Stimulated activated CD8-positive, alpha-beta memory T cell treated with anti-CD3 and anti-CD28 coated beads, Interleukin-7, amount 100 ng/mL, for 48 hours (primary cell): ENCODE results near the gene GPR18.

Experiments used
- DNase-seq, 2 donors: peaks; one replicate each; pipeline ENCODE4 v3.0.0-alpha.2; 2020; ENCODE audit warnings: low read depth in 1 of 2; ENCODE audit errors: extremely low read depth in 1 of 2

GPR18 gene

DNA sequence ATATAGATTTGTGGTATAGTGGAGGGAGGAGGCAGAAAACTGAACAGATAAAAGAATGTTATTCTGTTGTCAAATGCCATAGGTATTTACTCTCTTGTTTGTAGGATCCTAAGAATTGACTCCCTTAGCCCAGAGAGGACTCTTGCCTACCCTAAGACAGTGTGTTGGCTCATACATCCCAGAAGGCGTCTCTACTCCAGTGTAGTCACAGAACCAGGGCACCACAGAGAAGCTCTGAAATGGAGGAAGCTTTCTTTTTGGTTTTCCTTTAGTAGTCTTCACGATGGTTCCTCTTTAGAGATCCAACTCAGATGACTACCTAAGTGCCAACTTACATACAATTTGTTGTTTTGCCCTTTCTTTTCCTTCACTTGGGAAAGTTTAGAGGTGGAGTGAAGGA is 35.0 kb upstream of the GPR18 start:
- no peak for DNase-seq

DNA sequence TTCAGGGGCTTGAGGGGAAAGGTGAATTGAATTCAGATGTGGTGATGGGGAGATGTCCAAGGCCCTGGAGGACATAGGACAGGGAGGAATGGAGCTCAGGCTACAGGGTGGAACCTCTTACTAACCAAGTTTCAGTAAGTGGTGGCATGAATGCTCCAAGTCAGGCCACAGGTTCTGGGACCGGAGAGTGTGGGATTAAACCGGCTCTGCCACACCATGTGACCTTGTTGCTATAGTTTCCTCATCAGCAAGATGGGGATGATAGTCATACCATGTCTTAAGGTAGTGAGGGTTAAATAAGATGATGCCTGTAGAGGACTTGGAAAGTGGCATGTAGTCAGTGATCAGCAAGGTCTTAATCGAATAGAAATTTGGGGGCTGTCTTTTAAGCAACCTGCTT is 32.7 kb upstream of the GPR18 start:
- no peak for DNase-seq

DNA sequence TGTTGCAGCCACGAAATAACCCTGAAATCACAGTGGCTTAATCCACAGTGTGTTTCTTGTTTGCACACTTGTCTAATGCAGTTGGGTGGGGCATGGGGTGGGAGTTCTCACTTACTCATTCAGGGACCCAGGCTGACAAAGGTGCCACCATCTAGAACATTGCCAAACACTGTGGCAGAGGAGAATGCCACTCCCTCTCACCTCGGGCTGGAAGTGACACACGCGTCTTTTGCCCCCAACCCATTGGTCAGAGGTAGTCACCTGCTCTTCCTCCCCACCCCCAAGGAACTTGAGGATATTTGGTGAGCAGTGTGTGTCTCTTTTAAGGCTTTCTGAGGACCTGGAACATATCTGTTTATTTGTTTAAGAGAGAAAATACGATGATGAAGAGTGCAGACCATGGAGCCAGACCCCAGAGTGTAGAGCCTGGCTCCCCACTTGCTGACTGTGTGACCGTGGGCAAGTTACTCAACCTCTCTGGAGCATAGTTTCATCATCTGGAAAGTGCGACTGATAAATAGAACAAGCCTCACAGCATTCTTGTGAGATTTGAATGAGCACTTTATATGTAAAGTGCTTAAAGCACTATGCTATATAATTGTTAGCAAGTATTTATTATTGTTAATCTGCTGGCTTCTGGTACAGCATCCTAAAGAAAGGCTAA is 31.6 kb upstream of the GPR18 start:
- DNase-seq, result peak in 1 of 2 donors; percentile 80

DNA sequence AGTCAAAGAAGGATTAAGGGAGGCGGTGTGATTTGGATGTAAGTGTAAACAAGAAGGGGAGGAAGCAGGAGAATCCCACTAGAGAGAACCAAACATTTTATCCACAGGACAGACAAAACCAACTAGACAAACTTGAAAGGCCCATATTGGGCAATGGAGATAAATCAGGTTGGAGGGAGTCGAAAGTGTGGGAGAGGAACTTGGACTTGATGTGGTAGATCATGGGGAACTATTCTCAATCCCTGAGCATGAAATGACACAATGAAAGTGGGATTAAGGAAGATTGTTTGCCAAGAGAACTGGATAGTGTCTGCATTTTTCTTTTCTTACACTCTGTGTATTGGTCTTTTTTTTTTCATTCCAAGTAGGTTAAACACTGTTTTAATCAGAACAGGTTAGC is 31.1 kb upstream of the GPR18 start:
- DNase-seq, result no peak

DNA sequence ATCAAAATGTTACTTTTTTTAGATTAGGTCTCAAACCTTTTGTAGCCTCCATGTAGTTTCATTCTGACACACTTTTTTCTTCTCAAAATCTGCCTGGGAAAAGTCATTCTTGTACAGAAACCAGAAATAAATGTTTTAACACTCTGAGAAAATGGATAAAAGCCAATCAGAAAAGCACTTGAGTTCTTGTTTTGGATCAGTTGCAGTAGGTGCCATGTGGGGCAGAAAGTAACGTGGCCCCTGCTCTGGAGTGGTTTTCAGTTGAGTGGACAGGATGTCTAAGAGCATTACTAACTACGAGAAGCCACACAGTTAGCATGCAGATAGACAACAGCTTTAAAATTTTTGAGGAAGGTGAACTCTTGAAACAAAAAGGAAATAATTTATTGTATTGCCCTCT is 29.9 kb upstream of the GPR18 start:
- peak in 1 of 2 donors; percentile 53 for DNase-seq

DNA sequence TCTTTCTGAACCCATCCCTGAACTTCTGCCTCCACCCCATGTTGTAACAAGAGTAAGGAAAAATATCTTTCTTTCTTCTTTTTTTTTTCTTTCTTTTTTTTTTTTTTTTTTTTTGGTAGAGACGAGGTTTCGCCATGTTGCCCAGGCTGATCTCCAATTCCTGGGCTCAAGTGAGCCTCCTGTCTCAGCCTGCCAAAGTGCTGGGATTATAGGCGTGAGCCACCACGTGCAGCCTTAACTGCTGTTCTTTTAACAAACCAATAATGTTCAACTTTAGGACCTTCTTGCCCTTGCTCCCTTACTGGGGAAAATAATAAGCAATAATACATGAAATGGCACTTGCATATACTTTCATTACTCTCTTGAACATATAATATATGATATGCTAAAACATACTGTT is 29.4 kb upstream of the GPR18 start:
- no peak for DNase-seq

DNA sequence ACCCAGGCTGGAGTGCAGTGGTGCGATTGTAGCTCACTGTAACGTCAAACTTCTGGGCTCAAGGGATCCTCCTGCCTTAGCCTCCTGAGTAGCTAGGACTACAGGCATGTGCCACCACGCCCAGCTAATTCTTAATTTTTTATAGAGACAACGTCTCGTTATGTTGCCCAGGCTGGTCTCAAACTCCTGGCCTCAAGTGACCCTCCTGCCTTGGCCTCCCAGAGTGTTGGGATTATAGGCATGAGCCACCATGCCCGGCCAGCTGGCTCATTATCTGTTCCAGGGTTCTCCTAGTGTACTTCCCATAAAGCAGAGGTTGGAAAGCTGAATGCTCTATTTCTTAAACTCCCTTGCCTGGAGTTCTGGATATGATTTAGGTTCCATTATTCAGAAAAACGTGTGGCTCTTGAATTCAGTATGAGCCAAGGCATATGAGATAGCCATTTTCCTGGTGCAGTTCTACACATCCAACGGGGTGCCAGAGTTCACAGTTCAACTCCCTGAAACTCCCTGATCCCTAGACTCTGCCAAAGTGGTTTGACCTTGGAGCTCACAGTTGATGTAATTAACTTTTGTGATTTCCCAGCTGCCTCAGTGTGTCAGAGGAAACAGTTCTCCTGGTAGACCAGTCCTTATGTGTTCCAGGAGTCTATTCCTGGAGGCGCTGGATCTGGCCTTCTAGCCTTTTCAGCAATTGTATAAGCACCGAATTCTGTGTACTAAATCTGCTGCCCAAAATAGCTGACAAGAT is 27.4 kb upstream of the GPR18 start:
- DNase-seq, result no peak

DNA sequence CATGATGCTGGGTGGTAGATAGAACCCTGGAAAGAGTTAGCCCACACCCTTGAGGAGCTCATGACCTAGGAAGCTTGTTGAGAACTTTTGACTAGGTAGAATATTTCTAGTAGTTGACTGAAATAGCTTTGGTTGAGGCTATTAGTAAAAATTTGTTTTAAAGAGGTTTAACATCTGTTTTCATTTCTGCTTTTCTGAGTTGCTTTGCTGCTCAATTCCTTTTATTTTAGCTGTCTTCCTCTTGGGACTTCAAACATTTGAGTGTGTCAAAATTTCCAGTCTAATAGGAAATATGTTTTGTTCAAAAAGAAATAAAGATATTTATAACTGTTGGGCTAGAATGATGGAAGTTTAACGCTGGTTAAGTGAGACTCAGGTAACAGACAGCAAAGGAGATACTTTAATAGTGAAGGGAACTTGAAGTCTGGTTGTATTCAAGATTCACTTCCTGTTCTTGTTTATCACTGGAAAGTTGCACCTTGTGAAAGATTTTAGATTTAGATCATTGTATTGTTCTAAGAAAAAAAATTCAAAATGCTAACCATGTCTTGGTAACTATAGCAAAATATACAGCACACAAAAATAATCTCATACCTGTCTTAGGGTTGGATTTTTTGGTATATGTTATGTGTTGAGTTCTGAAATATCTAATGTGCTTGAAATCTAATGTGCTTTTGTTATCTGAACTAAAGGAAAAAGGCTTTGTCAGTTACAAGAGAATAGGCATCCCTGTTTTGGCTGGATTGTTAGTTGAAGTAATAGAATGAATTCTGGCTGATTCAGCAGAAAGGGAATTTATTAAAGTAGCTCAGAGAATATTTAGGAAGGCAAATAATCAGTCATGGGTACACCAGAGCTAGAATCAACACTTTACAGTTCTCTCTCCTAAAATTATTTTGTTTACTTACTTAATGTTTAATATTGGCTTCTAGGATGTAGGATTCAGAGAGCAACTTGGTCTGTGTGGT is 24.4 kb upstream of the GPR18 start:
- DNase-seq, result no peak

DNA sequence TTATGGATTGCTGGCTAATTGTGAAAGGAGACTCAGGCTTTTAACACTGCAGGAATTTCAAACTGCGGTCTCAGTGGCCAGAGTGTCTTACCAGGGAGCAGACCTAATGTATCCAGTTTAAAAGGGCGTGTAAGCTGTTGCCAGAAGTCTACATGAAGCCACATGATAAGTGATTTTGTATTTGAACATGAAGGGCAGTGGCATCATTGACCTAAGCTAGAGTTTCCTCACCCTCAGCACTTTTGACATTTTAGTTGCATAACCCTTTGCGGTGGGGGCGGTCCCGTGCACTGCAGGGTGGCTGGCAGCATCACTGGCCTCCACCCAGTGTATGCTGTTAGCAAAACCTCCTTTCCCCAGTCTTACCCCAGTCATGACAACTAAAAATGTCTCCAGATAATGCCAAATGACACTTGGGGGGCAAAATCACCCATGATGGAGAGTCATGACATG is 23.7 kb upstream of the GPR18 start:
- no peak for DNase-seq

DNA sequence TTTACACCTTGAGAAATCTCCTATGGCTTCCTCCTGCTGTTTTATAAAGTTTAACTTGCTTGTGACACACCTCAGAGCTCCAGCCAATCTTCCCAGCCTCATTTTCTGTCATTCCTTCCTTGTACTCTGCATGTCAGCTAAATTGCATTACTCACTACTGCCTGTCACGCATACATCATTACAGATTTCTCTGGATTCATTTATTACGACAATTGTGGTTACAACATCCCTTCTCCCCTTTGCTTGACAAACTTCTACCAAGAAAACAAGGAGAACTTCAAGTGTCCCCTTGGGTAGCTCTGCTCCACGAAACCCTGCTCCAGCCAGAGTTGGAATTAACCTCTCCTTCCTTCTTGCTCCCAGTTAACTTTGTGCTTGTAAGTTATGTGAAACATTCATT is 22.0 kb upstream of the GPR18 start:
- DNase-seq, result no peak

DNA sequence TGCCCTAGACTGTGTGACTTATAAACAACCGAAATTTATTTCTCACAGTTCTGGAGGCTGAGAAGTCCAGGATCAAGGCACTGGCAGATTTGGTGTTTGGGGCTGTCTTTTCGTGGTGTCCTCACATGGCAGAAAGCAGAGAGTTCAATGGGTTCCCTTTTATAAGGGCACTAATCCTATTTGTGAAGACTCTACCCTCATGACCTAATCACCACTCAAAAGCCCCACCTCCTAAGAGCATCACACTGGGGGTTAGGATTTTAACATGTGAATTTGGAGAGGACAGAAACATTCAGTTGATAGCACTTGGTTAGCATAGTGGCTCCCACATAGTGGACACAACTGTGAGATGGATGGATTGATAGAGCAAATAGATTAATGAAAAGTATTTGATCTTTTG is 21.5 kb upstream of the GPR18 start:
- no peak for DNase-seq

DNA sequence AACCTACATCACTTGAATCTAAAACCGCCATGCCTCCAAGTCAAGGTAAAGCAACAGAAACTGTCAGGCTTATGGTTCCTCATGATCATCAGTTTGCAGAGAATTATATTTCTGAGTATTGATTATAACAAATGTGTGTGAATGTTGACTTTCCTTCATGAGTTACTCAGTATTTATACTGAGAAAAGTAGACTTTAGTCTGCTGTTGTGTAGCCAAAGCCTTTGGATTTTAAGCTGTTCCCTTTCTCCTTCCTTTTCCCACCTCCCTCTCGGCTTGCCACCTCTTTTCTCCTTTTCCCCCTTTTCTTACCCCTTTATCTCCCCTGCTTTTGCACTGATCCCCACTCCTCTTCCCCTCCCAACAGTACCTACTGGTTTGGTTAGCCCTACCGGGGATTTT is 20.7 kb upstream of the GPR18 start:
- DNase-seq, result no peak

DNA sequence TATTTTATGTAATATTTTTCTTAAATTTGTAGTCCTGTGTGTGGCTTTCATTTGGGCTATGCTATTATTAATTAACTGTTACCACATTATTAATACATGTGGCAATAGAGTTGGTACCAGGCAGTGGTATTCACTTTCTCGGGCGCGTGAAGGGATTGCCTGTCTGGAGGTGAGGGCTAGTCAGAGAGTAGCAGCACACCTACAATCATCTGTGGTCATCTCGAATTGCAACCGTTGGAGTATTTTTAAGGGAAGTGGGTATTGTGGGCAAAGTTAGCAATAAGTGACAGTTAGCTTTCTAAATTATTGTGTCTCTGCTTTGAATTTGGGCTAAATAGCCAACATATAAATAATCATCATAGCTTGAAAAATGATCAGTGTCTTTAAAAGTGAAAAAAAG is 20.0 kb upstream of the GPR18 start:
- no peak for DNase-seq

DNA sequence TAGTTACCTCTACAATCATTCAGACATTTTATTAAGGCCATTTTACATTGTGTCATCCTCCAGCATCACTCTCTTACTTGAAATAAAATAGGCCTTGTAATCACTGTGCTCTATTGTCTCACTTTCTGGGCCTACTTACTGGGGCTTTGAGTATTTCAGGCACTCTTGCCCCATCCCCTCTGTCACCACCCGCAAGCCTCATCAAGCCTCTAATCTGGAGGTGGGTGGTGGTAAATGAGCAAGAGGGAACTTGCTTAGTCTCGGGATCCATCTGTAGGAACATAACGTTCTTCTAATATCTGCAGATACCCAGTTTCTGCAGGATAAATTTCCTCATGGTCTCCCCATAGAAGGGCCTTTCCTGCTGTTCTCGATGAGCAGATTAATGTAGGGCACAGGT is 19.4 kb upstream of the GPR18 start:
- DNase-seq, result no peak

DNA sequence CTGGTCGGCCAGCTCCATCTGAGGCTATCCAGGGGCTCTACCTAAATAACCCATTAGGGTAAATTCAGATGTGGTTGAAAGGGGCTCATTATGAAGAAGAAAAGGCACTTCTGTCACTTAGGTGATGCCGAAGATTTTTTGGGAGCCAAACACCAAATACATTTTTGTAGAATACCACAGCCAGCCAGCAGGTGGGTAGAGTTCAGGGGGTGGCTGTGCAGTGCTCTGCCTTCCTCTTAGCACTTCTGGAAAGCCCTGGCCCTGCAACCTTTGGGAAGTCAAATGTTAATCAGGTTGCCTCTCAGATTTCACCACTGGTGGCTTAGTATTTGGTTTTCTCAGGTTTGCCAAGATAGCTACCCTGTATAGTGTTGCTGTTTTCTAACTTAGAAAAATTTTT is 18.5 kb upstream of the GPR18 start:
- DNase-seq, result no peak

DNA sequence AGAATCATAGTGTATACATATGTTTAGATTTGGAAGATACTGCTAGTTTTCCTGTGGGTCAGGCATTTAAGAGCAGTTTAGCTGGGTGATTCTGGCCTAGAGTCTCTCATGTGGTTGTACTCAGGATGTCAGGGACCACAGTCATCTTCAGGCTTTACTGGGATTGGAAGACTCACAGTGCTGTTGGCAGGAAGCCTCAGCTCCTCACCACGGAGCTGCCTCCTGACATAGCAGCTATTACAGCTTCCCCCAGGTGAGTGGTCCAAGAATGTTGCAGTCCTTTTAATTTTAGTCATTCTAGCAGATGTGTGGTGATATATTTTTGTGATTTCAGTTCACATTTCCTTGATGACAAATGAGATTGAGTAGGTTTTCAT is 16.9 kb upstream of the GPR18 start:
- DNase-seq, result peak in 1 of 2 donors; percentile 49

DNA sequence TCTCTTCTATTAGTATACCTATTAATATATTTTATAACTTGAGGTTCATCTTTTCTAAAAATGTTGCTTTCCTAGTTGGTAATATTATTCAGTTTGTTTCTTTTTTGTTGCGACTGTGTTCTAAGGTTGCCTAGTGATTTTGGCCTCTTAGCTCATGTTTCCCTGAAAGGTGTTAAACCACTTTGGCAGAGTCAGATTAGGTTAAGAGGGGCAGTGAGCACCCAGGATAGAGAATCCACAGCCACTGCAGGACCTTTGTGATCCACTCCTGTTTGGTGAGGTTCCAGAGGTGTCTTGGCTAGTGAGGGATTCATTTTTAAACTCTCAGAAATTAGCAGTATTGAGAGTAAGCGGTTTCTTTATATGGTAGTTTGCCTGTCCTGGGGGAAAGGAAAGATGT is 14.9 kb upstream of the GPR18 start:
- no peak for DNase-seq

DNA sequence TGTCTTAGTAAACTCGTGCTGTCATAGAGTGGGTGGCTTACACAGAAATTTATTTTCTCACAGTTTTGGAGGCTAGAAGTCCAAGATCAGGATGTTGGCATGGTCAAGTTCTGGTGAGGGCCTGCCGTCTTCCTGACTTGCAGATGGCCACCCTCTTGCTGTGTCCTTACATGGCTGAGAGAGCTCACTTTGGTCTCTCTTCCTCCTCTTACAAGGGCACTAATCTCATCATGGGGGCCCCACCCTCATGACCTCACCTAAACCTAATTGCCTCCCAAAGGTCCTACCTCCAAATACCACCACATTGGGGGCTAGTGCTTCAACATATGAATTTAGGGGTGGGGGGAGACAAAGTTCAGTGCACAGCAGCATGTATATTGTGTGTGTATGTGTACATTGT is 14.3 kb upstream of the GPR18 start:
- DNase-seq, result no peak

DNA sequence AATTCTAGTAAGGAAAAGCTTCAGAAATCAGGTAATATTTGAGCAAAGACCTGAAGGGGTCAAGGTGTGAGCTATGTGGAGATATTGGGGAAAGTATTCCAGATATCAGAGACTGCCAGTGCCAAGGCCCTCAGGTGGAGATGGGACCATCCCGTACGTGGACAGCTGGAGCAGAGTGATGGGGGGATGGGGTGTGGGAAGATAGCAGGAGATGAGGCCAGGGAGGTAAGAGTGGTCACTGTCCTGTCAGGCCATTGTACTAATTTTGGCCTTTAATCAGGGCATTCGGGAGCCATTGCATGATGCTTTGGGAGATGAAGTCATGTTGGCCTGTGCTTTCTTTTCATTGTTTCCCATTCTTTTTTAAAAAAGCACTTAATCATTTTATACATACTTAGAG is 13.1 kb upstream of the GPR18 start:
- DNase-seq, result no peak

DNA sequence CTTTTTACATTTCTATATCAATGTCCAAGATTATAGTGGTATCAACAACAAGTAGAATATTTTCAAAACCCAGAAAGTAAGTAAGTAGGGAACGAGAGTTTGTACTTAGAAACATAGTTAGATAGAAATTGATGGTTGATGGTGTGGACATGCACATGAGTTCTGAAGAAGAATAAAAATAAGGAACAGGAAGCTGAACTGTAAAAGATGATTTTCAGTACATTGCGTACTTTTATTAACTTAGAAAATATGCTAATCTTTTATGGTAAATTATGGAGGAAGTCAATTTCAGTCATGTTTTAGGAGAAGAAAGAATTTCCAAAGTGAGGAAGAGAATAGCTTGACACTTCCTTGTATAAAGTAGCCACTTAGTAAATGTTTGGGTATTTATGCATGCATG is 12.3 kb upstream of the GPR18 start:
- no peak for DNase-seq

DNA sequence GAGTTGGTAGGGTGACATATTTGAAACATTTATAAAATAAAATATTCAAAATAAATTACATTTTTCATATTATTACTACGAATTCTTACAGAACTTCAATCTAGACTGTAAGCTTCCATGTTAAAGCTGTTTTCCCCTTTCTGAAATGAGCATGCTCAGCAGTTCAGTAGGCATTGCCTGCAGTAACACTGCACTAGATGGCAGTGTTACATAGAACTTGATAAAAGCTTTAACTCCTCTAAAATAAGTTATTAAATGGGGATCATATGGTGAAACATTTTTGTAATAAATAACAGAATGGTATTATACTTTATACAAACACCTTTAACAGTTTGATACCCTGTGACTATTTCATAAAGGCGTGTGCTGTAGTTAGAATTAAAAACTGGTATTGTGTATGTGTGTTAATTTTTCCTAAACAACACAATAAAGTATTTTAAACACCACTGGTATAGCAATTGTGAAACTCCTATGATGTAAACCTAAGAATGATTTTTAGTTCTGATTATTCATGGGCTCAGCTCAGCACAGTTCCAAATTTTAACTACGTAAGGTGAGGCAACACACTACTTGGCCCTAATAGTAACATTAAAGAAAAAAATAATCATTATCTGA is 11.6 kb upstream of the GPR18 start:
- no peak for DNase-seq
